ENCODE data around the gene KIAA0586.

KIAA0586 gene

DNA sequence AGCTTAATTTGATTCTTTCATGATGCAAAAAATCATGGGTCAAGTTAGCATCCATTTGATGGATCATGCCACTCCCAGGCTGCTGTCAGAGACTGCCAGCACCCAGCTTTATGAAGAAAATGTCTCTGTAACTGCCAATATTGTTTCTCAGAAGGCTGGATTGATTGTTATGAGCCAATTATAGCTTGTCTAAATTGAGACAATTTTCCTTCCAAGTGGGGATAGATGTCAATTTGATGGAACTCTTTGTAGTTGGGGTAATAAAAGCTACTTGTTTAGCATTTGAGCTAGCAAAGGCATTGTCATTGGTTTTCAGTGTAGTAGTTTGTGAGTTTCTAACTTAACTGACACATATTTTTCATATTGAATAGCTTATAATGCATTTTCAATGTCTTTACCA, 128.1 kb downstream of the KIAA0586 start:
- DNase-seq (ENCODE audit: extremely low spot score): no peak
- CTCF ChIA-PET: no interaction called here
- POLR2A ChIA-PET: no interaction called here
- TF ChIP-seq SUZ12 (IDR thresholded peaks at IDR 0.05): no peak
- TF ChIP-seq BHLHE40 (IDR thresholded peaks at IDR 0.05; ENCODE audit: borderline replicate concordance): no peak
- TF ChIP-seq LEF1 (IDR thresholded peaks at IDR 0.05; ENCODE audit: borderline replicate concordance): no peak
- no peak for TF ChIP-seq ARNT (IDR thresholded peaks at IDR 0.05)
- TF ChIP-seq FOXK2 (IDR thresholded peaks at IDR 0.05): no peak
- no peak for TF ChIP-seq FOXA1 (IDR thresholded peaks at IDR 0.05)
- no peak for TF ChIP-seq L3MBTL2 (conservative IDR thresholded peaks at IDR 0.05)
- TF ChIP-seq, protein P1, sequence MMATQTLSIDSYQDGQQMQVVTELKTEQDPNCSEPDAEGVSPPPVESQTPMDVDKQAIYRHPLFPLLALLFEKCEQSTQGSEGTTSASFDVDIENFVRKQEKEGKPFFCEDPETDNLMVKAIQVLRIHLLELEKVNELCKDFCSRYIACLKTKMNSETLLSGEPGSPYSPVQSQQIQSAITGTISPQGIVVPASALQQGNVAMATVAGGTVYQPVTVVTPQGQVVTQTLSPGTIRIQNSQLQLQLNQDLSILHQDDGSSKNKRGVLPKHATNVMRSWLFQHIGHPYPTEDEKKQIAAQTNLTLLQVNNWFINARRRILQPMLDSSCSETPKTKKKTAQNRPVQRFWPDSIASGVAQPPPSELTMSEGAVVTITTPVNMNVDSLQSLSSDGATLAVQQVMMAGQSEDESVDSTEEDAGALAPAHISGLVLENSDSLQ (IDR thresholded peaks at IDR 0.05): no peak
- TF ChIP-seq SP1 (IDR thresholded peaks at IDR 0.05): no peak
- no peak for TF ChIP-seq ELF4 (IDR thresholded peaks at IDR 0.05)
- TF ChIP-seq ZNF384 (IDR thresholded peaks at IDR 0.05): no peak
- no peak for TF ChIP-seq HDGF (IDR thresholded peaks at IDR 0.05; ENCODE audit: borderline replicate concordance)
- no peak for TF ChIP-seq TARDBP (IDR thresholded peaks at IDR 0.05)
- no peak for TF ChIP-seq NFRKB (IDR thresholded peaks at IDR 0.05)
- TF ChIP-seq CTBP1 (IDR thresholded peaks at IDR 0.05; ENCODE audit: borderline replicate concordance): no peak
- no peak for TF ChIP-seq FOXM1 (IDR thresholded peaks at IDR 0.05; ENCODE audit: borderline replicate concordance)

DNA sequence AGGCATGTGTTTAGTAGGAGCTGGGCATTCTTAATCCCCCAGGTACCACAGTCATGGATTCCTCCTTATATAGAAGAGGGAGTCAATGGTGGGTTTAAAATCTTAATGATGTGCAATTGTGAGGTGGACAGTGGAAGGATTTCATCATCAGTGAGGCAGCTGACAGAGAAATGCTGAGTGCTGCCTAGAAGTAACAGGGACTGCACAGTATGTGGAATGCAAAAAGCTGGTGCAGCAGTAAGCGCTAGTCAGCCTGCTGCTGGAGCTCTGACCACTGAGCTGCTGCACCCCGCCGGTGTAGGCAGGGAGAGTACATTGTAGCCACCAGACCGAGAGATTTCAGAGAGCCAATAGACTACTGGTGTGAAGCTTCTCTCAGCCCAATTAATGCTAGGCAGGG, 129.7 kb downstream of the KIAA0586 start:
- CTCF ChIA-PET: no interaction called here
- POLR2A ChIA-PET: no interaction called here
- no peak for TF ChIP-seq L3MBTL2 (conservative IDR thresholded peaks at IDR 0.05)
- no peak for TF ChIP-seq FOXK2 (IDR thresholded peaks at IDR 0.05)
- TF ChIP-seq ARNT (IDR thresholded peaks at IDR 0.05): no peak
- TF ChIP-seq FOXA1 (IDR thresholded peaks at IDR 0.05): no peak
- no peak for TF ChIP-seq TARDBP (IDR thresholded peaks at IDR 0.05)
- TF ChIP-seq, protein P1 (IDR thresholded peaks at IDR 0.05): no peak
- no peak for TF ChIP-seq CTBP1 (IDR thresholded peaks at IDR 0.05; ENCODE audit: borderline replicate concordance)
- no peak for TF ChIP-seq FOXM1 (IDR thresholded peaks at IDR 0.05; ENCODE audit: borderline replicate concordance)
- no peak for TF ChIP-seq ELF4 (IDR thresholded peaks at IDR 0.05)
- DNase-seq (ENCODE audit: extremely low spot score): no peak

DNA sequence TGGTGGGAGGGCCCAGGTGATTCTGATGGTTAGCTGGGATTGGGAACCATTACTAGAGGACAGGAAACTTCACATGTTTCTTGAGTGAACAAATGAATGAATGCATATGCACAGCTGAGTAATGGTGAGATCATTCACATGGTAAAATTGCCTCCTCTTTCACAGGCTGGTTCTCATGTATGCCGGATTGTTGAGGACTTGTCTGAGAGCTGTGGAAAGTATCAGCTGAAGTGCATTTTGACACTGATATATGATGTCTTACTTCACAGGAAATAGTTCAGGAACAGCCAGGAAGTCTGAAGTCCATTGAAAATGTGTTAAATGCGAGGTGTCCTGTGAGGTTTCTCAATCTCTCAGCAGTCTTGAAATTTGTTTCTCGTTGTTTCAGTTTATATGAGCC, 132.7 kb downstream of the KIAA0586 start:
- TF ChIP-seq SUZ12 (IDR thresholded peaks at IDR 0.05): no peak
- no peak for TF ChIP-seq HDGF (IDR thresholded peaks at IDR 0.05; ENCODE audit: borderline replicate concordance)
- no peak for TF ChIP-seq NFRKB (IDR thresholded peaks at IDR 0.05)
- TF ChIP-seq ARNT (IDR thresholded peaks at IDR 0.05): no peak
- TF ChIP-seq BHLHE40 (IDR thresholded peaks at IDR 0.05; ENCODE audit: borderline replicate concordance): no peak
- DNase-seq (ENCODE audit: extremely low spot score): no peak
- ChIA-PET CTCF (no interaction called here), POLR2A (no interaction called here)

DNA sequence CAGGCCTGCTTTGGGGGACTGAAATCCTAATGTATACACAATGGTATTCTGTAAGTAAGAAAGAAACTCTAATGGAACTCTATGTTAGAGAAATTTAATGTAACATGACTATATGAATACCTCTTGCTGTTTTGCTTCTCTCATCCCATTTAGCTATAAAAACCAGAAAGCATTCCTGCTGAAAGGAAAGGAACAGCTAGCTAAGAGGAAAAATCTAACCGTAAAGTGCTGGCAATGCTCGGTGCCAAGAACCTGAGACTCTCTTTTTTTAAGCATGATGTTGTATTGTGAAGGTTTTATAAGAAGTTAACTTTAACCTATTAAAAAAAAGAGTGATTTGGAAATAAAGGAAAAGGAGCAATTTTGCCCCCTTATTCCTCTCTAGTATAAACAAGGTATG, 134.6 kb downstream of the KIAA0586 start:
- TF ChIP-seq NFRKB (IDR thresholded peaks at IDR 0.05): no peak
- no peak for TF ChIP-seq HDGF (IDR thresholded peaks at IDR 0.05; ENCODE audit: borderline replicate concordance)
- no peak for TF ChIP-seq ELF4 (IDR thresholded peaks at IDR 0.05)
- no peak for TF ChIP-seq ZNF384 (IDR thresholded peaks at IDR 0.05)
- no peak for TF ChIP-seq LEF1 (IDR thresholded peaks at IDR 0.05; ENCODE audit: borderline replicate concordance)
- TF ChIP-seq ARNT (IDR thresholded peaks at IDR 0.05): no peak
- TF ChIP-seq SP1 (IDR thresholded peaks at IDR 0.05): no peak
- no peak for TF ChIP-seq FOXM1 (IDR thresholded peaks at IDR 0.05; ENCODE audit: borderline replicate concordance)
- TF ChIP-seq, protein P1 (IDR thresholded peaks at IDR 0.05): no peak
- no peak for TF ChIP-seq L3MBTL2 (conservative IDR thresholded peaks at IDR 0.05)
- TF ChIP-seq FOXA1 (IDR thresholded peaks at IDR 0.05): no peak
- no peak for TF ChIP-seq BHLHE40 (IDR thresholded peaks at IDR 0.05; ENCODE audit: borderline replicate concordance)
- CTCF ChIA-PET: no interaction called here
- DNase-seq (ENCODE audit: extremely low spot score): no peak
- POLR2A ChIA-PET: no interaction called here

DNA sequence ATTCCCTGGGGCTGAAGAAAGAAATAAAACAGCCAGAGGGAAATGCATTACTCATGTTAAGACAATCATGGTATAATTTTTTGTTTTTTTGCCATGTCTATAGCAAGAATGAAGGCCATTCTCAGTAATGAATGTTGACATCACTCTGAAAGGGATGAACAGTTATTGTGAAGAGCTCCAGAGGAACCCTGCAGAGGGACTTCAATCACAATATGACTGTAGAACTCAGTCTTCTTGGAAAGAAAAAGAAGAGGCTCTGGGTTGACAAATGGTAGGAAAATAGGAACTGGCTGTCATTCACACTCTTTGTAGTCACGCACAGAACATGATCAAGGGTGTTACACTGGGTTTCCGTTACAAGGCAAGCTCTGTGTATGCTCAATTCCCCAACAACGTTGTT, 136.5 kb downstream of the KIAA0586 start:
- ChIA-PET CTCF (no interaction called here), POLR2A (no interaction called here)
- no peak for TF ChIP-seq NFRKB (IDR thresholded peaks at IDR 0.05)
- TF ChIP-seq SUZ12 (IDR thresholded peaks at IDR 0.05): no peak
- TF ChIP-seq FOXK2 (IDR thresholded peaks at IDR 0.05): no peak
- TF ChIP-seq SP1 (IDR thresholded peaks at IDR 0.05): no peak
- TF ChIP-seq FOXA1 (IDR thresholded peaks at IDR 0.05): no peak
- TF ChIP-seq TARDBP (IDR thresholded peaks at IDR 0.05): no peak
- no peak for TF ChIP-seq FOXM1 (IDR thresholded peaks at IDR 0.05; ENCODE audit: borderline replicate concordance)
- TF ChIP-seq, protein P1 (IDR thresholded peaks at IDR 0.05): no peak
- TF ChIP-seq ELF4 (IDR thresholded peaks at IDR 0.05): no peak
- no peak for TF ChIP-seq ZNF384 (IDR thresholded peaks at IDR 0.05)
- no peak for TF ChIP-seq HDGF (IDR thresholded peaks at IDR 0.05; ENCODE audit: borderline replicate concordance)
- no peak for TF ChIP-seq CTBP1 (IDR thresholded peaks at IDR 0.05; ENCODE audit: borderline replicate concordance)
- TF ChIP-seq LEF1 (IDR thresholded peaks at IDR 0.05; ENCODE audit: borderline replicate concordance): no peak
- no peak for DNase-seq (ENCODE audit: extremely low spot score)

DNA sequence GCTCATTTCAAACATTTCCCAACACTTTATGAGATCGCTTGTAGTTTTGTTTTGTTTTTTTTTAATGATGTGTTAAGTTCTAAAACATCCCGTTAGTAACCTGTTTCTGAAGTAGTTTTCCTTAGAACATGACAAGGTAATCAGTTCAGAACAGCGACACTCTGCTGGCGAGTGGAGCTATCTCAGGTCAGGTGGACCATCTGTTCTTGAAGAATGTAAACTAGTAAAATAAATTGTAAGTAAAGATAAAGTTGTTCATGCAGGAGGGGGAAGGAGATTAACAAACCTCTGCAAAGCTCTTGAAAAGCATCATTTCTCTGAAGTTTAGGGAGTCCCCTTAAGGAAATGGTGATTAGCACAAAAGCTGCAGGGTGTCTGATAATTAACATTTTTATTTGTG, 138.3 kb downstream of the KIAA0586 start:
- TF ChIP-seq ELF4 (IDR thresholded peaks at IDR 0.05) (no peak), FOXK2 (IDR thresholded peaks at IDR 0.05) (no peak), L3MBTL2 (conservative IDR thresholded peaks at IDR 0.05) (no peak), SUZ12 (IDR thresholded peaks at IDR 0.05) (no peak), NFRKB (IDR thresholded peaks at IDR 0.05) (no peak), ARNT (IDR thresholded peaks at IDR 0.05) (no peak), FOXM1 (IDR thresholded peaks at IDR 0.05; ENCODE audit: borderline replicate concordance) (no peak), LEF1 (IDR thresholded peaks at IDR 0.05; ENCODE audit: borderline replicate concordance) (no peak), SP1 (IDR thresholded peaks at IDR 0.05) (no peak), ZNF384 (IDR thresholded peaks at IDR 0.05) (no peak)
- DNase-seq (ENCODE audit: extremely low spot score): no peak
- POLR2A ChIA-PET: no interaction called here
- CTCF ChIA-PET: interaction anchor here (0.6 to 1.0 kb wide), 3 partner anchors 12 to 878 kb away, joined by 3 read pairs; no protein-coding TSS in a partner anchor

Measured in HEK293T (cell line).